Measurements from ENCODE around the gene ALDH8A1. TPM values are rescaled to one million over a fixed set of nuclear protein-coding genes. Genes with fewer than 3 reads are reported as not detected.
"Not testable (repeated sequence)": the region's sequence is repeated elsewhere in the genome, so short reads cannot be mapped to it uniquely, and the experiment has no call there.

The ALDH8A1 gene
- polyA plus RNA-seq, 1 experiment = 0.35 TPM

DNA sequence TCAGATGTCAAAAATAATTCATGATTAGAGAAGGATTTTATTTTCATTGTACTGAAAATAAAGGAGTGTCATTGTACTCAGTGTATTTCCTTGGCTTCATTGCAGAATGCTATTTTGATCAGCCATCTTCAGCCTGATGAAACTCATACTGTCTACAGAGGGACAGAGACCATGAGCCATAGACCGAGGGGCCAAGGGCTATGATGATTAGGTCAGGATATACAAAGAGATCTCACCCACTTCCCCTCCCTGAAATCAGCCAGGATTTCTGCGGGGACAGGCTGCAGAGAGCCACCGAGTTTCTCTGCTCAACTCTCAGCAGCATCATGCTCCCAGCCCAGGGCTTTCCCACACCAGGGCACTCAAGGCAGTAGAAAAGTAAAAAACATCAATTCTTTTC, 47.0 kb downstream of the ALDH8A1 start:
- POLR2A ChIA-PET = no interaction called here
- TF ChIP-seq, protein P1, sequence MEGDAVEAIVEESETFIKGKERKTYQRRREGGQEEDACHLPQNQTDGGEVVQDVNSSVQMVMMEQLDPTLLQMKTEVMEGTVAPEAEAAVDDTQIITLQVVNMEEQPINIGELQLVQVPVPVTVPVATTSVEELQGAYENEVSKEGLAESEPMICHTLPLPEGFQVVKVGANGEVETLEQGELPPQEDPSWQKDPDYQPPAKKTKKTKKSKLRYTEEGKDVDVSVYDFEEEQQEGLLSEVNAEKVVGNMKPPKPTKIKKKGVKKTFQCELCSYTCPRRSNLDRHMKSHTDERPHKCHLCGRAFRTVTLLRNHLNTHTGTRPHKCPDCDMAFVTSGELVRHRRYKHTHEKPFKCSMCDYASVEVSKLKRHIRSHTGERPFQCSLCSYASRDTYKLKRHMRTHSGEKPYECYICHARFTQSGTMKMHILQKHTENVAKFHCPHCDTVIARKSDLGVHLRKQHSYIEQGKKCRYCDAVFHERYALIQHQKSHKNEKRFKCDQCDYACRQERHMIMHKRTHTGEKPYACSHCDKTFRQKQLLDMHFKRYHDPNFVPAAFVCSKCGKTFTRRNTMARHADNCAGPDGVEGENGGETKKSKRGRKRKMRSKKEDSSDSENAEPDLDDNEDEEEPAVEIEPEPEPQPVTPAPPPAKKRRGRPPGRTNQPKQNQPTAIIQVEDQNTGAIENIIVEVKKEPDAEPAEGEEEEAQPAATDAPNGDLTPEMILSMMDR (IDR thresholded peaks at IDR 0.05; ENCODE audit: low read depth, low read length) = no peak
- no peak for DNase-seq (ENCODE audit: low read depth, low spot score)
- Histone ChIP-seq H3K27ac (ENCODE audit: low read depth, low read length) (no peak overlapping the region), H3K9me3 (ENCODE audit: control insufficient read depth, insufficient read depth, low read length) (no peaks in the 10 kb centered on the region; the same call in 1 of the 2 replicates), H3K27me3 (ENCODE audit: control insufficient read depth, insufficient read depth, low read length) (no peaks in the 10 kb centered on the region), H3K4me3 (ENCODE audit: low read depth, low read length) (no peak overlapping the region)
- CTCF ChIA-PET = interaction anchor here (1.1 kb wide), 1 partner anchor 20 kb away, joined by 4 read pairs; no protein-coding TSS in a partner anchor

GRCh38 chr6:134902074-134902861, 47.6 kb downstream of the ALDH8A1 start:
- TF ChIP-seq, protein P1 (IDR thresholded peaks at IDR 0.05; ENCODE audit: low read depth, low read length) = no peak
- no peak for DNase-seq (ENCODE audit: low read depth, low spot score)
- Histone ChIP-seq H3K9me3 (ENCODE audit: control insufficient read depth, insufficient read depth, low read length) (no peaks in the 10 kb centered on the region; the same call in 1 of the 2 replicates), H3K27ac (ENCODE audit: low read depth, low read length) (no peak overlapping the region), H3K27me3 (ENCODE audit: control insufficient read depth, insufficient read depth, low read length) (no peaks in the 10 kb centered on the region), H3K4me3 (ENCODE audit: low read depth, low read length) (no peak overlapping the region)
- ChIA-PET POLR2A (no interaction called here), CTCF (interaction anchor here (0.6 to 1.1 kb wide), 2 partner anchors 20 to 670 kb away, joined by 3 to 4 read pairs; no protein-coding TSS in a partner anchor)

GRCh38 chr6:134898575-134898974, 51.3 kb downstream of the ALDH8A1 start:
- Histone ChIP-seq H3K4me3 (ENCODE audit: low read depth, low read length) (no peak overlapping the region), H3K9me3 (ENCODE audit: control insufficient read depth, insufficient read depth, low read length) (no peaks in the 10 kb centered on the region), H3K27ac (ENCODE audit: low read depth, low read length) (no peak overlapping the region), H3K27me3 (ENCODE audit: control insufficient read depth, insufficient read depth, low read length) (no peaks in the 10 kb centered on the region)
- TF ChIP-seq, protein P1 (IDR thresholded peaks at IDR 0.05; ENCODE audit: low read depth, low read length) = no peak
- no peak for DNase-seq (ENCODE audit: low read depth, low spot score)
- ChIA-PET POLR2A (no interaction called here), CTCF (interaction anchor here (0.7 kb wide), 1 partner anchor 1961 kb away, joined by 3 read pairs; no protein-coding TSS in a partner anchor)

GRCh38 chr6:134898166-134898565, 51.7 kb downstream of the ALDH8A1 start:
- CTCF ChIA-PET; DNase-seq (ENCODE audit: low read depth, low spot score); POLR2A ChIA-PET; H3K4me3 ChIP-seq (ENCODE audit: low read depth, low read length); H3K9me3 ChIP-seq (ENCODE audit: control insufficient read depth, insufficient read depth, low read length); H3K27me3 ChIP-seq (ENCODE audit: control insufficient read depth, insufficient read depth, low read length); H3K27ac ChIP-seq (ENCODE audit: low read depth, low read length): not testable (repeated sequence)

GRCh38 chr6:134896910-134897309, 53.0 kb downstream of the ALDH8A1 start:
- no peak overlapping the region for H3K27ac ChIP-seq (ENCODE audit: low read depth, low read length)
- H3K9me3 ChIP-seq (ENCODE audit: control insufficient read depth, insufficient read depth, low read length) = peaks cover 7% of the 10 kb centered on the region; the same call in 1 of the 2 replicates
- H3K4me3 ChIP-seq (ENCODE audit: low read depth, low read length) = no peak overlapping the region
- TF ChIP-seq, protein P1 (IDR thresholded peaks at IDR 0.05; ENCODE audit: low read depth, low read length) = no peak
- CTCF ChIA-PET = no interaction called here
- H3K27me3 ChIP-seq (ENCODE audit: control insufficient read depth, insufficient read depth, low read length) = no peaks in the 10 kb centered on the region
- DNase-seq (ENCODE audit: low read depth, low spot score) = no peak
- POLR2A ChIA-PET = no interaction called here
